Keratinocyte (primary cell): ENCODE data around the gene ZMIZ1. TPM values are rescaled to one million over a fixed set of nuclear protein-coding genes. Genes with fewer than 3 reads are reported as not detected.

Experiments used
- DNase-seq: peaks from one replicate; pipeline ENCODE4 v3.0.0-alpha.2; 2011; ENCODE audit warnings: low read depth, missing footprints, low spot score
- FAIRE-seq: peaks from 2 replicates; lab custom pipeline; 2011; peaks lifted over from hg19 to GRCh38; lab: Jason Lieb, UNC
- H2AFZ ChIP-seq: 2 replicates; pipeline ENCODE4 v1.6.0; 2012; ENCODE audit warnings: low read length, control low read depth, inconsistent platforms; ENCODE audit not compliant: control insufficient read depth
- H3K27ac ChIP-seq: 2 replicates; pipeline ENCODE4 v1.5.1; 2011; ENCODE audit warnings: low read length; ENCODE audit not compliant: control insufficient read depth, insufficient read depth
- H3K27me3 ChIP-seq: 3 replicates; pipeline ENCODE4 v1.6.0; 2011; ENCODE audit warnings: low read length; ENCODE audit not compliant: control insufficient read depth, insufficient read depth; ENCODE audit errors: extremely low read depth
- H3K36me3 ChIP-seq, 2 experiments: 2 replicates in 1 of 2; 3 replicates in 1 of 2; pipeline ENCODE4 v1.5.1; 2011; ENCODE audit warnings: low read length in 2 of 2, mild to moderate bottlenecking in 1 of 2; ENCODE audit not compliant: control insufficient read depth in 2 of 2, insufficient read depth in 2 of 2; ENCODE audit errors: extremely low read depth in 1 of 2
- H3K4me1 ChIP-seq: 3 replicates; pipeline ENCODE4 v1.5.1; 2011; ENCODE audit warnings: low read length; ENCODE audit not compliant: control insufficient read depth, insufficient read depth; ENCODE audit errors: extremely low read depth
- H3K4me2 ChIP-seq: 3 replicates; pipeline ENCODE4 v1.6.0; 2011; ENCODE audit warnings: low read depth, low read length; ENCODE audit not compliant: control insufficient read depth, insufficient read depth; ENCODE audit errors: extremely low read depth
- H3K4me3 ChIP-seq, 3 experiments: fragments of 200-600 bp in 1 of 3; sonication (generic) in 1 of 3; 2 replicates in 2 of 3; 3 replicates in 1 of 3; pipeline ENCODE4 v1.5.1; 2011 to 2016; ENCODE audit warnings: low read length in 3 of 3, mild to moderate bottlenecking in 3 of 3, control low read depth in 2 of 3, inconsistent platforms in 1 of 3, low read depth in 1 of 3, mixed read lengths in 1 of 3, mixed run types in 1 of 3, moderate library complexity in 1 of 3; ENCODE audit not compliant: control insufficient read depth in 2 of 3, insufficient read depth in 2 of 3; ENCODE audit errors: extremely low read depth in 1 of 3
- H3K79me2 ChIP-seq: 2 replicates; pipeline ENCODE4 v1.6.0; 2012; ENCODE audit warnings: low read length; ENCODE audit not compliant: control insufficient read depth, insufficient read depth
- H3K9ac ChIP-seq: 3 replicates; pipeline ENCODE4 v1.6.0; 2011; ENCODE audit warnings: low read length; ENCODE audit not compliant: control insufficient read depth, insufficient read depth; ENCODE audit errors: extremely low read depth
- H3K9me1 ChIP-seq: 3 replicates; pipeline ENCODE4 v1.6.0; 2011; ENCODE audit warnings: low read length; ENCODE audit not compliant: control insufficient read depth, insufficient read depth; ENCODE audit errors: extremely low read depth
- H3K9me3 ChIP-seq: 2 replicates; pipeline ENCODE4 v1.5.1; 2012; ENCODE audit warnings: low read depth, low read length; ENCODE audit not compliant: control insufficient read depth
- H4K20me1 ChIP-seq: 3 replicates; pipeline ENCODE4 v1.6.0; 2011; ENCODE audit warnings: low read length; ENCODE audit not compliant: control insufficient read depth, insufficient read depth; ENCODE audit errors: extremely low read depth
- CTCF ChIP-seq, 3 experiments: IDR thresholded peaks in 1 of 3; conservative IDR thresholded peaks in 1 of 3; optimal IDR thresholded peaks in 1 of 3; 2 replicates in 2 of 3; 3 replicates in 1 of 3; pipeline versions ENCODE3 to v1.5.1; 2011; ENCODE audit warnings: low read length in 3 of 3, mild to moderate bottlenecking in 3 of 3, moderate library complexity in 2 of 3, control low read depth in 1 of 3, inconsistent platforms in 1 of 3; ENCODE audit not compliant: insufficient read depth in 2 of 3; ENCODE audit errors: extremely low read depth in 1 of 3
- EZH2 ChIP-seq: IDR thresholded peaks from one replicate; pipeline ENCODE4 v1.6.1; 2012; ENCODE audit warnings: inconsistent platforms, mild to moderate bottlenecking, low read length, moderate library complexity
- dilution Hi-C: fragments of 300-500 bp; cut with MboI; formaldehyde crosslinking; loops from one replicate; pipeline ENCODE4 v1.7.0; 2020; ENCODE audit warnings: low sequenced_read_pairs; ENCODE audit not compliant: extremely low pct_ligation_motif_present
- polyA plus RNA-seq, 5 experiments: library from polyadenylated mRNA; depleted of rRNA in 3 of 5; stranded (reverse) in 3 of 5; stranded (forward) in 1 of 5; unstranded in 1 of 5; fragments of >200 nt; gene quantifications; 1 replicate in 1 of 5; 2 replicates in 3 of 5; 3 replicates in 1 of 5; pipeline versions ENCODE4 v1.2.1 to v1.2.3, GENCODE V29; 2011 to 2012; ENCODE audit warnings: missing spikeins in 2 of 5, low read depth in 1 of 5, low replicate concordance in 1 of 5

ZMIZ1 gene
- polyA plus RNA-seq, 1 donor (not counting 4 experiments of a cell fraction or from before 2014, with no cell fraction given): 1.8 TPM

- Histone ChIP-seq H3K4me2 (no peak overlapping the region), H4K20me1 (peaks cover 4% of the 10 kb centered on the region), H3K79me2 (no peaks in the 10 kb centered on the region), H2AFZ (no peak overlapping the region), H3K9me3 (no peaks in the 10 kb centered on the region), H3K9me1 (no peaks in the 10 kb centered on the region), H3K4me1 (peaks cover 4% of the 10 kb centered on the region), H3K4me3 (no peak overlapping the region), H3K27me3 (no peaks in the 10 kb centered on the region), H3K27ac (no peak overlapping the region), H3K9ac (no peak overlapping the region), H3K36me3 (peaks cover 3 to 5% of the 10 kb centered on the region in 2 experiments)
- dilution Hi-C loops: no loop called here
- TF ChIP-seq CTCF (optimal IDR thresholded peaks at IDR 0.05 in 1 of 3, IDR thresholded peaks at IDR 0.05 in 1 of 3, conservative IDR thresholded peaks at IDR 0.05 in 1 of 3; ENCODE audit: extremely low read depth in 1 of 3, insufficient read depth in 2 of 3, low read length in 3 of 3): no peak
- TF ChIP-seq EZH2: no peak
- no peak for FAIRE-seq
- no peak for DNase-seq
Measured at GRCh38 chr10:79118286-79119202, 49.8 kb downstream of the ZMIZ1 start.

- no peak overlapping the region for H3K9ac ChIP-seq
- no peak overlapping the region for H2AFZ ChIP-seq
- H3K36me3 ChIP-seq: peaks cover 5% of the 10 kb centered on the region in 2 experiments
- peaks cover 4% of the 10 kb centered on the region for H4K20me1 ChIP-seq
- H3K27me3 ChIP-seq: no peaks in the 10 kb centered on the region
- H3K4me3 ChIP-seq: no peak overlapping the region
- no peaks in the 10 kb centered on the region for H3K4me1 ChIP-seq
- no peak overlapping the region for H3K4me2 ChIP-seq
- H3K9me1 ChIP-seq: no peaks in the 10 kb centered on the region
- no peak for DNase-seq
- dilution Hi-C loops: no loop called here
- H3K9me3 ChIP-seq: no peaks in the 10 kb centered on the region
- H3K79me2 ChIP-seq: no peaks in the 10 kb centered on the region
- FAIRE-seq: no peak
- TF ChIP-seq EZH2 (no peak), CTCF (optimal IDR thresholded peaks at IDR 0.05 in 1 of 3, IDR thresholded peaks at IDR 0.05 in 1 of 3, conservative IDR thresholded peaks at IDR 0.05 in 1 of 3; ENCODE audit: extremely low read depth in 1 of 3, insufficient read depth in 2 of 3, low read length in 3 of 3) (no peak)
- no peak overlapping the region for H3K27ac ChIP-seq
Measured at GRCh38 chr10:79119306-79119705, 50.5 kb downstream of the ZMIZ1 start.
